T-helper 1 cell treated with Interleukin-12 subunit alpha and Interleukin-12 subunit beta and Interleukin-4 antibody, amounts not matched to agents 30 ng/mL and 1 ng/mL, for 36 hours (primary cell): Measurements from ENCODE around the gene ALPP. TPM values are rescaled to one million over a fixed set of nuclear protein-coding genes. Genes with fewer than 3 reads are reported as not detected.
"Not testable (repeated sequence)": the region's sequence is repeated elsewhere in the genome, so short reads cannot be mapped to it uniquely, and the experiment has no call there.

Experiments
- intact Hi-C: fragments of 100-400 bp; cut with micrococcal nuclease; formaldehyde crosslinking; loops from one replicate; pipeline ENCODE4 v1.15.1; 2024
- total RNA-seq: library from RNA; stranded (reverse); gene quantifications from 2 replicates; pipeline ENCODE4 v1.2.3, GENCODE V29; 2022

Gene ALPP
- total RNA-seq, 1 donor from 2014 or later: not detected

DNA sequence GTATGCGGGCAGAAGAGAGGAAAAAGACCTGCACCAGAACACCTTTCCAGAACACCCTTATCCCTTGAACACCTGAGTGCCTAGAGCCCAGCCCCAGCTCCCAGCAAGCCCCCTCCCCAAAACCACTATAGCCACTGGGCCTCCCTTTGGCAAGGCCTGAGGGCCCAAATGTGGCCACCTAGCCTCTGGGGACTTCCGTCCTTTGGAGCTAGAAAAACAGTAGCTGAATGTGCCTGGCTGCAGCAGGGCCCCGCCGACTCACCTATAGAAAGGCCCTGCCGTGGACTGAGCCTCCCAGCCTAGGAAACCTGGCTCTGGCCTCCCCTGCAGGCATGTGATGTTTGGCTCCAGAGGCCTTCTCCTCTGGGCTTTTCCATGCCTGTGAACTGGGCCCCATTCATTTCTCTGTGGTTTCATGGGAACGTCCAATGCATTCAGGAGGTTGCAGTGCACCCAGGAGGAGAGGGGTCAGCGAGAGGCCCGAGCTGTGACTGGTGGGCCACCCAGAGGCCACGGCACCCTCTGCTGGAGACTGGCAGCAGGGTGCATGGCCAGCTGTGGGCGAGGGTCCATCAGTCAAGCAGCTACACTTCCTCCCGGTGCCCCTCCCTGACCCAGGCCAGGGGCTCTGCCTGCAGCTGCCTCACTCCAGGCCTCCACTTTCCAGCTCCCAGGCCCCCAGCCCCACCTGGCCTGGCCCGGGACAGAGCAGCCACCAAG lies 15.3 kb upstream of the ALPP start:
- intact Hi-C loops: not testable (repeated sequence)

DNA sequence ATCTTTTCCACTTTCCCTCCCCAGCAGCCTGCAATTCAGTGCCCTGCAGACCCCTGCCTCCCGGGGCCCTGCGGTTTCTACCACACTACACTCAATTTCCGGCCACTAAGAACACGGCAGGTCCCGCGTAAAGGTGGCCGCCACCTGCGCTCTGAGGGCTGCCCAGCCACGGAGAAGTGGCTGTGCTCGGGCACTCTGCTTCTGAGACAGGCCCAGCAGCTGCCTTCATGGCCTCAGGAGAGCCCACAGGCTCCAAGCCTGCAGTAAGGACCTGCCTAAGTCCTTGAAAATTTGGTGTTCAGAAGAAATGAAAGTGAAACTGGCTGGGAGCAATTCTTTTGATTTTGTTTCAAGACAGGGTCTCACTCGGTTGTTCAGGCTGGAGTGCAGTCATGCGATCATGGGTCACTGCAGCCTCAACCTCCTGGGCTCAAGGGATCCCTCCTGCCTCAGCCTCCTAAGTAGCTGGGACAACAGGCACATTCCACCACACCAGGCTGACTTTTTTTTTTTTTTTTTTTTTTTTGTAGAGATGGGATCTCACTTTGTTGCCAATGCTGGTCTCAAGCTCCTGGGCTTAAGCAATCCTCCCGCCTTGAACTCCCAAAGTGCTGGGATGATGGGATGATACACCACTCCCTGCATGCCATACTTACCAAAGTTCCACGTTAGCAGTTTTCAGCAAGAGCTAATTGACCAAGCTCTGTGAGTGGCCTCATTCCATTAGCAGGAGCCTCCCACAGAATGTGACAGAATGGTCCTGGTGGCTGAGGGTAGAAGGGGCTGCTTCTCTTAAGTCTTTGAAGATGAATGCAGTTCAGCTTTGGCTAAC lies 14.6 kb upstream of the ALPP start:
- intact Hi-C loops: loop anchor here (2.0 kb wide), 2 partner anchors 21 to 77 kb away; no protein-coding TSS in a partner anchor

DNA sequence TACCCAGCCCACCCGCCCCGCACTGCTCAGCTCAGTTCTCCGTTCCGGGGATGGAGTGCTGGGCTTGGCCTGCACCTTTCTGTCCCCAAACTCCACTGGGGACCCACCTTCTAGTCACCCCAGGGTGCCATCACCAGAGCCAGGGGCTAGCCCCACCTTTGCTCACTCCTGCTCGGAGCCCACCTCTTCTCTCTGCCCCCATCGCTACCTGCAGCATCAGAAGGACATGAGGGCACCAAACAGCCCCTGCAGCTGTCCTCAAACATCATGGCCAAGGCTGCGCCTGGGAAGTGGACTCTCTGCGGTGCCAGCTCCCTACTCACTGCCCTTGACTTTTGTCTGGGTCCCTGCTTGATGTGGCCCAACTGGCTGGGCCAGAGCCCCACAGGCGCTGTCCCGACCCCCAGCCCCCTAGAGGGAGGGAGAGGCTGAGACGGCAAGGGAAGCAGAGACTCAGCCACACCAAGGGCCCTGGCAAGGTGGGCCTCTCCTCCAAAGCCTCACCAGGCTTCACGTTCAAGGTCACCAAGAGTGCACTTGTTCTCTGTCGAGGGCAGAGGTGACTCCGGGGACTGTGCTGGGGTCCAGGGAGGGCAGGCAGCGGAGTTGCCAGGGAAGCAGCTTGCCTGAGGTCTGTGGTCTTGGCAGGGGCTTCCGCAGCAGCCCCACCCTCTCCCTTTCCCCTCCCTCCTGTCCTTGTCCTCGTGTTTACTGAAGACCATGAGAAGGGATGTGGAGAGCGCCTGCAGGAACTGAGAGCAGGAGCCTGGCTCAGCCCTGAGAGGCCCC lies 13.6 kb upstream of the ALPP start:
- intact Hi-C loops: loop anchor here (2.0 kb wide), 2 partner anchors 22 to 76 kb away; no protein-coding TSS in a partner anchor

DNA sequence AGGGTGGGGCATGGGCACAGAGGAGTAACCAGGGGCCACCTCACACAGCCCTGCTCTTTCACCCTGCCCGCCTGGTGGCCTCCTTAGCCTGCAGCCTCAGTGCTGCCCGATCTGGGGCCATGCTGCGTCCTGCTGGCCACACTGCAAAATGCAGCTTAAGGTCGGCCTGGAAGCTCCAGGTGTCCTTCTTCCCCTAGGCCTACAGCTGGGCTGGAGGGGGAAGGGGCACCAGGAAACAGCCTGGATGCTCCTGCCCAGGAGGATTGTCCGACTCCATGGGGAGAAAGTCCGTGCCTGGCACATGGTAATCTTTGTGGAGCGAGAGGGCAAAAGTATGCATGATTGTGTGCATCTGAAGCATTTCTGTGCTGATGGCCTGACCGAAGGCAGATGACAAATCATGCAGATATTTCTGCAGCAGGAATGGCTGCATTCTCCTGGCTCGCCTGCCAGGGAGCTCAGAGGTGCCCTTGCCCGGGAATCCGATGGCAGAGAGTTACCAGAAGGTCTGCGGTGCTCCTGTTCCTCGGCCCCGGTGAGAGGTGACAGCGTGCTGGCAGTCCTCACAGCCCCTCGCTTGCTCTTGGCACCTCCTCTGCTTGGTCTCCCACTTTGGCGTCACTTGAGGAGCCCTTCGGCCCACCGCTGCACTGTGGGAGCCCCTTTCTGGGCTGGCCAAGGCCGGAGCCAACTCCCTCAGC lies 12.8 kb upstream of the ALPP start:
- intact Hi-C loops: loop anchor here (2.0 kb wide), 2 partner anchors 23 to 75 kb away; no protein-coding TSS in a partner anchor

DNA sequence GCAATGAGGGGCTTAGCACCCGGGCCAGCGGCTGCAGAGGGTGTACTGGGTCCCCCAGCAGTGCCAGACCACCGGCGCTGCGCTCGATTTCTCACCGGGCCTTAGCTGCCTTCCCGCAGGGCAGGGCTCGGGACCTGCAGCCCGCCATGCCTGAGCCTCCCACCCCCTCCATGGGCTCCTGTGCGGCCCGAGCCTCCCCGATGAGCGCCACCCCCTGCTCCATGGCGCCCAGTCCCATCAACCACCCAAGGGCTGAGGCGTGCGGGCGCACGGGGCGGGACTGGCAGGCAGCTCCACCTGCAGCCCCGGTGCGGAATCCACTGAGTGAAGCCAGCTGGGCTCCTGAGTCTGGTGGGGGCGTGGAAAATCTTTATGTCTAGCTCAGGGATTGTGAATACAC lies 12.1 kb upstream of the ALPP start:
- intact Hi-C loops: not testable (repeated sequence)

DNA sequence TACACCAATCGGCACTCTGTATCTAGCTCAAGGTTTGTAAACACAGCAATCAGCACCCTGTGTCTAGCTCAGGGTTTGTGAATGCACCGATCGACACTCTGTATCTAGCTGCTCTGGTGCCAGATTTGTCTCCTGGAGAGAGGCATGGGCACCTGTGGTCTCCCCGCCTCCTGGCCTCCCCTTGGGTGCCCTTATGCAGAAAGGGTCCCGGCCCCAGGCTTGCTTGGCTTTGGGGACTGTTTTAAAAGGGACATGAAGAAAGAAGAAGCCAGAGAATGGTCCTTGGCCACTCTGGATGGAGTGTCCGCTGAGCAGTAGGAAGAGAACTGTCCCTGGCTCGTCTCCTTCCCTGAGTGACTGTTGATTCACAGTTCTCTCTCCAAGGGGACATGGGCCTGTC lies 11.5 kb upstream of the ALPP start:
- intact Hi-C loops: no loop called here

DNA sequence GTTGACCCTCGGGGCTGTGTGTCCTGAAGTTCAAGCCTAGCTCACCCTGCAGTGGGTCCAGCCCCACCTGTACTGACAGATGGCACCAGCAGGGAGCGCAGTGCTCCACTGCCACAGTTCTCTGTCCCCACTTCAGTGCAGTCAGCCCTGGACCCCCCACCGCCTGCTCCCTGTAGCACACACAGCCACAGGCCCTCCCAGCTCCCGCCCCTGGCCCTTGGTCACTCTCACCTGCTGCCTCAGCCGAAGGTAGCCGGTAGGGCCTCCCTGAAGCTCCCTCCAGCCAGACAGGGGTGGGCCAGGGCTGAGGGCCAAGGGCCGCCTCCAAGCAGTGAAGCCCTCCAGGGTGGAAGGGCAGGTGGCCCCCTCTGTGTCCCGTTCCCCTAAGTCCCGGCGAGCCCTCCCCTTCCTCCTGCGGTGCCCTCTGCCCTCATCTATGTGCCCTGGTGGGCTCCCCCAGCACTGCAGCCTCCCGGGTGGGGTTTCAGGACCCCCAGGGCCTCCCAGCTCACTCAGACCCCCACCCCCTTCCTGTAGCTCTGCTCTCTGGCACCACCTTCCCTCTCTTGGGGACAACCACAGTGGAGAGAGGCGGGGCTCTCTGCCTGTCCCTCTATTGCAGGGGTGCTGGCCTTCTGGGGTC lies 10.8 kb upstream of the ALPP start:
- intact Hi-C loops: no loop called here

DNA sequence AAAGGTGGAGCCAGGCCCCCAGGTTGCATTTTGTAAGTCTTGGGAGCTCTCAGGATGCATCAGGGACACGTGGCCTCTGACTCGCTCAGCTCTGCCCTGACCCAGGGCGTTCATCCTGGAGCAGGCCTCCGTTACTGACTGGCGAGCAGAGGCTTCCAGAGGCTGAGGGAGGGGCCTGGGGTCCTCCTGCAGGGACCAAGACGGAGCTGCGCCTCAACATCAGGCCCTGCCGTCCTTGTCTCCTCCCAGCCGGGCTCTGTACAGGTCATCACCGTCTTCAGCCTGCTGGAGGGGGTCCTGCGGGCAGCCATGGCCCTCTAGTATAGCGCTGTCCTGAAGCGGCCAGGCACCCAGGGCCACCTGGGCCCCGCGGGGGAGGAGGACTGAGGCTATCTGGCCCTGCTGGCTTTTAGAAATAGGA lies 10.2 kb upstream of the ALPP start:
- intact Hi-C loops: no loop called here

DNA sequence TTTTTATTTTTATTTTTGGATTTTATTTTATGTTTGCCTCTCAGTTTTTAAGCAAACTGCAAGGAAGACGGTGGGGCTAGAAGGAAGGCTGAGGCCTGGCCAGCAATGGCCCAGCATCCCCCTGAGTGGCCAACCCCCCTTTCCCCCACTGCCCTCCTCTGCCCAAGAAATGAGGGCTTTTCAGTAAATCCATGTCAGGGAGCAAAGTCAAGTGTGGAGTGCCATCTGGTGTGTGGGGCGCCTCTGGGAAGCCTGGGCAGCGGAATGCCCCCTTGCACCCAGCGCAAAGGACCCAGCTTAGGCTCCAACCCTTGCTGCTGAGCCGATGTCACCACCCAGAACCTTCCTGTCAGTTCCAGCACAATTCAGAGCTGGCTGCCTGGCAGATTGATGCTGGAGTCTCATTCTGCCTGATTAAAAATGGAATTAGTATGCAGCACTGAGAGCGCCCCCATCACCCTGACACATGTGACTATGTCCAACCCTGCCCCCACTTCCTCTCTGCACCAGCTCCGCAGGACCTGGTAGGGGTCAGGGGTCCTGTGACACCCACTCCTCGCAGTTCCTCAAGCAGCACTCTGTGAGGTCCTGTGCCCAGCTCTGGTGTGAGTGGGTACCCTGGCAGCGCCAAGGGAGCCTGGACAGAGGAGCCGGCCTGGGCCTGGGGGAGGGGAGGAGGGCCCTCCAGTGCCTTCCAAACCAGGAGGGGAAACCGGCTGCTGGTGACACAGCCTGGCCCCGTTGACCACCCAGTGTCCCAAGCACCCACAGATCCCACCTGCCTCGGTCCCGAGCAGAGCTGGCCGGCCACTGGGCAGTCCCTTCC lies 9.2 kb upstream of the ALPP start:
- intact Hi-C loops: no loop called here

DNA sequence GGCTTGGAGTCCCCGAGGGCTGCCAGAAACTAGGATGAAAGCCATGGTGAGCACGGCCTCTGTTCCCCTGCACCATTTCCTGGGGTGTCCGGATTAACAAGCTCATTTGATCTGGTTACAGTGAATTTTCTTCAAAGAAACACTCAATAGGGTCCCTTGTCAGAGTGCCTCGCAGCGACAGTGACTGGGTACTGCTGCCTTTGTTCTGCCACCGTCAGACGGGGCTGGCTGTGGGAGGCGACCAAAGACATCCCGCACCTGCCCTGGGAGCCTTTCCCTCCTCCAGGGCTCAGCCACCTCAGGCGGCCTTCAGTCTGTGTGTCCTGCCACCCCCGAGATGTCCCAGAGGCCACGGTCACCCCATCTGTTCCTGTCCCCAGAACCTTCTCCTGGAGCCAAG lies 8.5 kb upstream of the ALPP start:
- intact Hi-C loops: not testable (repeated sequence)

DNA sequence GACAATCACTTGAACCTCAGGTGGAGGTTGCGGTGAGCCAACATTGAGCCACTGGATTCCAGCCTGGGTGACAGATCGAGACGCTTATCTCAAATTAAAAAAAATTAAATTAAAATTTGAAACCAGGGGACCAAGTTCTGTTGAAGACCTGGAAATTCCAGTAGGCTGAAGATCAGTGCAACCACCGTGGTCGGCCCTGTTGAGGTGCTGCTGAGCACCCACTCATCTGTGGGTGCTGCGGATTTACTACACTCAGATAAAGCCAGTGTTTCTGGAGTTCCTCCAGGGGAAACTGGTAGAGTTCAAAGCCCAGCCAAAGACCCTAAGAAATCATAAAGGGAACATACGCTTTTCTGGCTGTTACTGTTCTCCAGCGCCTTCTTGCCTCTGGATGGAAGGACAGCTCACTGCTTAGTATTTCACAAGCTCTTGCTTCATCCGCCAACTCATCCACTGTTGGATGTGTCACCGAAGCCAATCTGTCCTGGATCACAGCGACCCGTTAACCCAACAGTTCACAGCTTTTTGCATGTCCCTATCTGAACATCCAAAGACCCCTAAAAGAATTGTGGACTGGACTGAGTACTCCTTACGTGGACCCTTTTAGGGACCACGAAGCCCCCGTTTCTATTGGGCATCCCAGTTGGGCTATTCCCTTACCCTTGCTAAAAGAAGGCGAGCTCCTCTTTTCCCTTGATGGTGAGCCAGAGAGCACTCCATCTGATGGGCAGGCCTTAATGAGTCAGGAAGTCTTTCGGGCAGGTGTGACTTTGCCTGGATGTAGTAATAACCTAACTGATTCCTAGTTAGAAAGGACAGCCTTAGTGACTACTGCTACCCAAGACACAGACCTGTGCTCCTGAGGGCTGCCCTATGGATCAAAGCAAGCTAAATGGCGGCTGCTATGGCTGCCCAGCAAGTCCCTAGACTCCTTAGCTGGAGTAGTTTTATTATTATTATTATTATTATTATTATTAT lies 6.0 kb upstream of the ALPP start:
- intact Hi-C loops: no loop called here

DNA sequence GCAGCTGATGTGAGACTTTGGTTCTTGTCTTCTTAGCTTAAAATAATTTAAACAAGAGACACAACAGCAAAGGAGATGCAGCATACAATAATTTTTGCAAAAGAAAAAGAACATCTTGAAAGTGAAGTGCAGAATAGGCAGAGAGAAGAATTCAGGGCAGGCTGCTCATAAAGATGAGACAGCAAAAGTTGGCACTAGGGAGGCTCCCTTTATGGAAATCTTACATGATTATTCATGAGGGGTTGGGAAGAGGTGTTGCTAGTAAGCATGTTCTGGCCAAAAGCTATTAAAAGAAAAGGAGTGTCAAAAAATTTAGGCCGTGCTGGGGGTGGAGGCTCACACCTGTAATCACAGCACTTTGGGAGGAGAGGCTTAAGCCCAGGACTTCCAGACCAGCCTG lies 4.2 kb upstream of the ALPP start:
- intact Hi-C loops: no loop called here

DNA sequence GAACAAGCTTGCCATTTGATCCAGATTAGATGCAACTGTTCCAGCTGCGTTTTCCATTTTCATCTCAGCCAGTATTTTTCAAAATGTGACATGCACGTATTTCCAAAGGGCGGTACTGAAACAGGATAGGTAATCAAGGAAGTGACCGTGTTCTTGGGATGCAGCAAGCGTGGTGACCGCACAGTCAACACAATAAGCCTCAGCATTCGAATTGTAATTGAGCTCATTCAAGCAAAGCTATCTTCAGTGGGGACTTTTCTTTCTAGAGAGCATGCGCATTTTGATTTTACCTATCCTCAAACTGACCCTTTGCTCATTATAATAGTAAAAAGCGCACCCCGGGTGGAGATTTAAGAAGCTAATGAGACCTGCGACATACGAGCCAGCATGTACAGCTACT lies 3.4 kb upstream of the ALPP start:
- intact Hi-C loops: no loop called here

DNA sequence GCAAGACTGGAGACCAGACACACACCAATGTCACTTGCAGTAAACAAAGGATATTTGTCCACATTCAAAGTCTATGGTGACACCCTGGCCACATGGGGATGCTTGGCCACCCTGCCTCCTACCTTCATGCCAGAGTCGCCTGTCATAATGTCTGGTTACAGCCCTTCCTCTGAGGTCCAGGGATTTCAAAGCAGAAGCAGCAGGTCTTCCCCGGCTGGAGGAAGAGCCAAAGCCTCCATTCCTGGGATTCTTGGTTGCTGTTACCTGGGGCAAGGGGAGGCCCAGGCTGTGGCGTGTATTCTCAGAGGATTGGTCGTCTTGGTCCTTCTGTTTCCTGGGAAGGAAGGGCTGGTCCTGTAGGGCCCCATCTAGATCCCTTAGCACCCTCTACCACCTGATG lies 2.3 kb upstream of the ALPP start:
- intact Hi-C loops: no loop called here

DNA sequence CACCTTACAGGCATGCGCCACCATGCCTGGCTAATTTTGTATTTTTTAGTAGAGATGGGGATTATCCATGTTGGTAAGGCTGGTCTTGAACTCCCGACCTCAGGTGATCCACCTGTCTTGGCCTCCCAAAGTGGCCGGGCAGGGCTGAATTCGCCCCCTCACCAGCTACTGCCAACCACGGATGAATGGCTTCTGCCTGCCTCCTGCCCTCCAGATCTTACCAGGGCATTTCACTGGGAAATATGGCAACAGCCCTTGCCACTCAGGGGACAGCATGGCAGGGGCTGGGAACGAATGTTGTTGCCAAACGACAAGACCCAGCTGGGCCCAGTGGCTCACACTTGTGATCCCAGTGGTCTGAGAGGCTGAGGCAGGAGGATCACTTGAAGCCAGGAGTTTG lies 1.8 kb upstream of the ALPP start:
- intact Hi-C loops: no loop called here

DNA sequence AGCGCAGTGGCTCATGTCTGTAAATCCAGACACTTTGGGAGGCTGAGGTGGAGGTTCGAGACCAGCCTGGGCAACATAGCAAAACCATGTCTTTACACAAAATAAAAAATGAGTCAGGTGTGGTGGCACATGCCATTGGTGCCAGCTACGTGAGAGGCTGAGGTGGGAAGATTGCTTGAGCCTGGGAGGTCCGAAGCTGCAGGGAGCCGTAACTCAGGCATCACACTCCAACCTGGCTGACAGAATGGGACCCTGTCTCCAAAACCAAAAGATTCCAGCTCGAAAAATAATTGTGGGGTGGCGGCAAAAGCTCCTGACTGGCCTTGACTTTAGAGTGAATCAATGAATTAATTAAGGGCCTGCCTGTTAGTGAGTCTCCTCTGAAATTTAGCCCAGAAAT lies 1.2 kb upstream of the ALPP start:
- intact Hi-C loops: no loop called here

DNA sequence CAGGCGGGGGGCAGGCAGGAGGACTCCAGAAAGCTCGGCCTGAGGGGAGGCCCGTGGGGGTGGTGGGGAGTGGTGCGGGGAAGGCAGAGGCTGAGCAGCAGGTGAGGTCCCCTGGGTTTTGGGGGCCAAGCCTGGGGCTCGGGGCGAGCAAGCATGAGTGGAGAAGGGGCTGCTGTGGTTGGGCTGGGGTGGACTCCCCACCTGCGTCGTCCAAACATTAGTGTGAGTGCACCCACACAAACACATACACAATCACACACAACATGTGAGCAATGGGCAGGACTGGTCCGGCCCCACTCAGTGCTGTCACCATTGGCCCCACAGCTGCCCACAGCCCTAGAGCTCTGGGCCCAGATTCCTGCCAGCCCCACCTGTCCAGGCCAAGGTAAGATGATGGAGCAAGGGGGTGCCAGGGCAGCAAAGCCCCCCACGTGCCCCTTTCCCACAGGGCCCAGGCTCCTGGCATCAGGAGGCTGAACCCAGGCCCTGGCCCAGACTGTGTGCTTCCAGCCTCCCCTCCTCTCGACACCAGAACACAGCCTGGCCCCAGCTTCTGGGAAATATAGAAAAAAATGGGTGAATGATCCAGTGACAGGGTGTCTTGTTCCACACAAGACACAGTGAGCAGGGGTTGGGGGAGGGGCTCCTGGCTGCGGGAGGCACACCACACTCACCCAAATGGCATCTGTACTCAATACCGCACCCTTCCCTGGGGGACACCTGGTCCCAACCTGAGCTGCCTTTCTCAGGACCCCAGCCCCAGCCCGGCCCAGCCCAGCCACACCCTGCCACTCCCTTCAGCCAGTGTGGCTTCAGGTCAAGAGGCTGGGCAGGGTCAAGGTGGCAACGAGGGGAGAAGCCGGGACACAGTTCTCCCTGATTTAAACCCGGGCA lies 463 bp upstream of the ALPP start:
- intact Hi-C loops: no loop called here
